Ishikawa (cell line): ENCODE results near the gene RNPEPL1.

ENCODE experiments used
- CEBPB ChIP-seq: IDR thresholded peaks from 2 replicates; pipeline ENCODE4 v1.6.1; 2012
- CREB1 ChIP-seq: IDR thresholded peaks from 2 replicates; pipeline ENCODE4 v1.6.1; 2012; ENCODE audit warnings: low read depth
- EGR1 ChIP-seq: IDR thresholded peaks from 2 replicates; pipeline ENCODE4 v1.6.1; 2012
- EP300 ChIP-seq: IDR thresholded peaks from 2 replicates; pipeline ENCODE4 v1.6.1; 2012; ENCODE audit warnings: borderline replicate concordance
- FOXM1 ChIP-seq: IDR thresholded peaks from 2 replicates; pipeline ENCODE4 v1.6.1; 2012; ENCODE audit warnings: low read depth, borderline replicate concordance
- MAX ChIP-seq: IDR thresholded peaks from 2 replicates; pipeline ENCODE4 v1.6.1; 2012
- NFIC ChIP-seq: IDR thresholded peaks from 2 replicates; pipeline ENCODE4 v1.6.1; 2012
- RAD21 ChIP-seq: IDR thresholded peaks from 2 replicates; pipeline ENCODE4 v1.6.1; 2012; ENCODE audit warnings: low read depth
- REST ChIP-seq: IDR thresholded peaks from 2 replicates; pipeline ENCODE4 v1.6.1; 2012; ENCODE audit warnings: low read depth, mild to moderate bottlenecking
- TAF1 ChIP-seq: IDR thresholded peaks from 2 replicates; pipeline ENCODE4 v1.6.1; 2012; ENCODE audit warnings: low read depth, mild to moderate bottlenecking
- TCF12 ChIP-seq: IDR thresholded peaks from 2 replicates; pipeline ENCODE4 v1.6.1; 2012; ENCODE audit warnings: low read depth
- TEAD4 ChIP-seq: IDR thresholded peaks from 2 replicates; pipeline ENCODE4 v1.6.1; 2012
- USF1 ChIP-seq: IDR thresholded peaks from 2 replicates; pipeline ENCODE4 v1.6.1; 2012
- YY1 ChIP-seq: IDR thresholded peaks from 2 replicates; pipeline ENCODE4 v1.6.1; 2012; ENCODE audit warnings: low read depth
- ZBTB7A ChIP-seq: IDR thresholded peaks from 2 replicates; pipeline ENCODE4 v1.6.1; 2012; ENCODE audit warnings: low read depth

Gene RNPEPL1

DNA sequence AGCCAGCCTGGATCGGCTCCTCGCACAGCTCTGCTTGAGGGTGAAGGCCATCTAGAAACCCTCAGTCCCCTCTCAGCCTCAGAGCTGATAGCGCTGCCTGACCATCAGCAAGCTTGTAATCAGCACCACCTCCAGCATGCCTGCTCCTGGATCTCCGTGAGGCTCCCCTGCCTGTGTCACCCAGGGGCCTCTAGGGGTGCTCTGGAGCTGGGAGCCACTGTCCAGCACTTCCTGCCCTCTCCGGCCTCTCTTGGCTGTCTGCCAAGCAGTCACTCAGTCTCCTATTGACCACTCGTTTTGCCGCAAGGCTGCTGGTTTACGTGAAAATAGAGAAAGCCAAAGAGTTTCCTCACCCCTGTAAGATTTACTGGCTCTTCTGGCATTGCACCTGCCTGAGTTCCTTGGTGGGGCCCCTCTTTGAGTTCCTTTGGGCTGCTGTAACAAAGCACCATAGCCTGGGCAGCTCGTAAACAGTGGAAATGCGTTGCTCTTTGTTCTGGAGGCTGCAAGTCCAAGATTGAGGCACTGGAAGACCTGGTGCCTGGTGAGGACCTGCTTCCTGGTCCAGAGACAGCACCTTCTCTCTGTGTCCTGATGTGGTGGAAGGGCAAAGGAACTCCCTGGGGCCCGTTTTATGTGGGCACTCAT lies 36.1 kb downstream of the RNPEPL1 start:
- no peak for TF ChIP-seq CREB1
- TF ChIP-seq TAF1: no peak
- TF ChIP-seq RAD21: peak; percentile 62
- no peak for TF ChIP-seq EP300
- peak; percentile 97 for TF ChIP-seq NFIC
- peak; percentile 74 for TF ChIP-seq REST

DNA sequence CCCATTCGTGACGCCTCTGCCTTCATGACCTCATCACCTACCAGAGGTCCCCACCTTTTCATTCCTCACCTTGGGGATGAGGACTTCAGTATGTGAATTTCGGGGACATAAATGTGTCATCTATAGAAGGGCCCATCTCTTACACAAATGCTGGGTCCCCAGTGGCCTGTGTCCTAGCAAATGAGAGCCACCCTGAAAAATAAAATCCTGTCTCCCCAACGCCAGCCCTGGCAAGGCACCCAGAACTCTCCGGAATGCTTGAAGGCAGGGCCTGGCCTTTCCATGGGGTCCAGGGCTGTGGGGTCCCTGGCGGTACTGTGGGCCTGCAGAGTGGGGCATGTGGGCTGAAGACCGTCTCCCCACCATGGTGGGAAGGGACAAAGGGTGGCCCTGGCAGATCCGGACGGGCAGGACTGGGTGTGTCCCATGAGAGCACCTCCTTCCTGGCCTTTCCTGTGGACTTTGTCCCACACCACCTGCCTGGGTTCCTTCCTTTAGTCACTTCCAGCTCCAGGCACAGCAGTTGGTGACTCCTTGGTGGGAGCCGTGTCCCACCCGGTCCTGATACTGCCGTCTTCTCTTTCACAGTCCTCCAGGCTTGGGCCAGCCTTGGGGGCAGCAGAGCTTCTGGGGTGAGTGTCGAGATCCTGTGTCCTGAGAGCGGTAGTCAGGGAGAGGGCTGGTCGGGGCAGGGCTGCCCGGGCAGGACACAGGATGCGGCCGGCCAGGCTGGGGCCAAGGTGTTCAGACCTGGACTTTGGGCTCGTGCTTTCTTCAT lies 36.8 kb downstream of the RNPEPL1 start:
- TF ChIP-seq TAF1 (no peak), CREB1 (no peak), RAD21 (no peak), CEBPB (no peak), YY1 (no peak), EGR1 (no peak), FOXM1 (no peak), TCF12 (no peak), REST (no peak), TEAD4 (no peak), NFIC (no peak), EP300 (no peak), ZBTB7A (no peak), USF1 (no peak), MAX (no peak)

- TF ChIP-seq FOXM1 (no peak), TEAD4 (no peak), NFIC (no peak), EGR1 (no peak), ZBTB7A (no peak), EP300 (no peak), YY1 (no peak), USF1 (no peak), TCF12 (no peak), RAD21 (no peak), MAX (no peak), CREB1 (no peak), TAF1 (no peak), CEBPB (no peak), REST (no peak)
Observed at GRCh38 chr2:240605867-240606743, 37.8 kb downstream of the RNPEPL1 start.
